ENCODE measurements around the gene GBP1.

DNA sequence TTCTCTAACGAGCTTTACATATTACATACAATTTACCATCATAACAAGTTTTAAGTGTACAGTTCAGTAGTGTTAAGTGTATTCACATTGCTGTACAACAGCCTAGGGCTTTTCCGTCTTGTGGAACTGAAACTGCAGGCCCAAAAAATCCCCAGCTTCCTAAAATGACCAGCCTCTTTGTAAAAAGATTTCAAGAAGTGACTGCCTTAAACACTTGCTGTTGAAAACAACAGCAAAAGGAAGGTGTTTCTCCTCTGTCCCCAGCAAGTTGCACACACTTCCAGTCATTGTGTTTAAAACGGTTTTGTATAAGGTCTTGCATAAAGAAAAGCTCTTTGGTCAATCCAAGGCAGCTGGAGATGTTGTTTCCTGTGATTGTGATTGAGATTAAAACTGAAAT is 16.0 kb upstream of the GBP1 start:
- TF ChIP-seq, protein P1, sequence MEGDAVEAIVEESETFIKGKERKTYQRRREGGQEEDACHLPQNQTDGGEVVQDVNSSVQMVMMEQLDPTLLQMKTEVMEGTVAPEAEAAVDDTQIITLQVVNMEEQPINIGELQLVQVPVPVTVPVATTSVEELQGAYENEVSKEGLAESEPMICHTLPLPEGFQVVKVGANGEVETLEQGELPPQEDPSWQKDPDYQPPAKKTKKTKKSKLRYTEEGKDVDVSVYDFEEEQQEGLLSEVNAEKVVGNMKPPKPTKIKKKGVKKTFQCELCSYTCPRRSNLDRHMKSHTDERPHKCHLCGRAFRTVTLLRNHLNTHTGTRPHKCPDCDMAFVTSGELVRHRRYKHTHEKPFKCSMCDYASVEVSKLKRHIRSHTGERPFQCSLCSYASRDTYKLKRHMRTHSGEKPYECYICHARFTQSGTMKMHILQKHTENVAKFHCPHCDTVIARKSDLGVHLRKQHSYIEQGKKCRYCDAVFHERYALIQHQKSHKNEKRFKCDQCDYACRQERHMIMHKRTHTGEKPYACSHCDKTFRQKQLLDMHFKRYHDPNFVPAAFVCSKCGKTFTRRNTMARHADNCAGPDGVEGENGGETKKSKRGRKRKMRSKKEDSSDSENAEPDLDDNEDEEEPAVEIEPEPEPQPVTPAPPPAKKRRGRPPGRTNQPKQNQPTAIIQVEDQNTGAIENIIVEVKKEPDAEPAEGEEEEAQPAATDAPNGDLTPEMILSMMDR (IDR thresholded peaks at IDR 0.05 in 8 of 11, conservative IDR thresholded peaks at IDR 0.05 in 3 of 11), result no peak
- TF ChIP-seq POLR2AphosphoS5 (IDR thresholded peaks at IDR 0.05), result no peak
- no peak for TF ChIP-seq POLR2A (IDR thresholded peaks at IDR 0.05)
